K562 (cell line): ENCODE data around the gene MMD2. TPM values are rescaled to one million over a fixed set of nuclear protein-coding genes. Genes with fewer than 3 reads are reported as not detected.

Experiments used
- ATAC-seq: fragments of 200-7000 bp; cut with Tn5 transposase; 3 replicates; pipeline ENCODE4 v1.9.1; 2020; ENCODE audit warnings: moderate library complexity
- BruUV-seq: library from RNA; stranded (reverse); fragments of 400-500 nt; replicated peaks from 2 replicates; lab custom pipeline; 2021; lab: Mats Ljungman, UMichigan
- CTCF ChIA-PET: fragments of 300-600 bp; formaldehyde crosslinking; extraction: SDS; loops from one replicate; lab custom pipeline; 2021; ENCODE audit warnings: low intra/inter-chr PET ratio; lab: Yijun Ruan, JAX
- POLR2A ChIA-PET: fragments of 300-600, 350-650 bp; sonication (Branson Sonifier 250); formaldehyde crosslinking; extraction: SDS; loops from one replicate; lab custom pipeline; 2021; ENCODE audit warnings: antibody characterized with exemption, inconsistent platforms; lab: Yijun Ruan, JAX
- DNase-seq, 4 experiments: peaks; one replicate each; pipeline versions ENCODE4 v3.0.0 to v3.0.0-alpha.2; 2011 to 2018; ENCODE audit warnings: low spot score in 3 of 4, mixed read lengths in 3 of 4; ENCODE audit errors: extremely low read depth in 1 of 4
- FAIRE-seq: peaks from 2 replicates; lab custom pipeline; 2011; peaks lifted over from hg19 to GRCh38; lab: Jason Lieb, UNC
- H2AFZ ChIP-seq: 2 replicates; pipeline ENCODE4 v1.6.0; 2011; ENCODE audit warnings: low read depth, low read length, control low read depth, inconsistent platforms
- H3K27ac ChIP-seq: fragments of 200-600 bp; 3 replicates; pipeline ENCODE4 v1.8.0; 2011; ENCODE audit warnings: low read depth, mild to moderate bottlenecking, control low read depth, inconsistent platforms, low read length, moderate library complexity, mixed read lengths; ENCODE audit errors: extremely low read depth
- H3K27me3 ChIP-seq, 2 experiments: fragments of 300-600 bp in 1 of 2; 2 replicates in 1 of 2; 3 replicates in 1 of 2; pipeline versions ENCODE4 v1.6.0 to v1.8.0; 2011; ENCODE audit warnings: inconsistent platforms in 2 of 2, low read length in 2 of 2, mild to moderate bottlenecking in 1 of 2, mixed read lengths in 1 of 2, moderate library complexity in 1 of 2; ENCODE audit not compliant: control insufficient read depth in 2 of 2, insufficient read depth in 2 of 2
- H3K36me3 ChIP-seq: fragments of 300-600 bp; 3 replicates; pipeline ENCODE4 v1.8.0; 2011; ENCODE audit warnings: mild to moderate bottlenecking, low read length, inconsistent platforms; ENCODE audit not compliant: control insufficient read depth, insufficient read depth
- H3K4me1 ChIP-seq, 2 experiments: fragments of 200-600 bp in 1 of 2; replicated peaks in 1 of 2; 2 replicates in 1 of 2; 3 replicates in 1 of 2; pipeline versions ENCODE4 v1.5.1 to v1.8.0; 2011; ENCODE audit warnings: inconsistent platforms in 2 of 2, low read length in 2 of 2, mild to moderate bottlenecking in 1 of 2, mixed read lengths in 1 of 2, moderate library complexity in 1 of 2; ENCODE audit not compliant: control insufficient read depth in 2 of 2, insufficient read depth in 2 of 2
- H3K4me2 ChIP-seq: 2 replicates; pipeline ENCODE4 v1.6.1; 2011; ENCODE audit warnings: low read length, control low read depth, inconsistent platforms, mixed read lengths; ENCODE audit not compliant: insufficient read depth
- H3K4me3 ChIP-seq: fragments of 200-600 bp; sonication (generic), shearing (Covaris generic); 2 replicates; pipeline ENCODE4 v1.5.1; 2016; ENCODE audit warnings: control low read depth, inconsistent platforms
- H3K79me2 ChIP-seq: fragments of 200-600 bp; 3 replicates; pipeline ENCODE4 v1.8.0; 2011; ENCODE audit warnings: low read length, inconsistent platforms; ENCODE audit not compliant: control insufficient read depth, insufficient read depth
- H3K9ac ChIP-seq, 2 experiments: 2 replicates each; pipeline versions ENCODE4 v1.6.0 to v1.6.1; 2011; ENCODE audit warnings: low read depth in 2 of 2, low read length in 2 of 2, control low read depth in 1 of 2, inconsistent platforms in 1 of 2, mild to moderate bottlenecking in 1 of 2, mixed read lengths in 1 of 2; ENCODE audit not compliant: insufficient read depth in 1 of 2
- H3K9me1 ChIP-seq: one replicate; pipeline ENCODE4 v1.6.0; 2011; ENCODE audit warnings: inconsistent platforms, mild to moderate bottlenecking, low read length, moderate library complexity; ENCODE audit not compliant: control insufficient read depth, insufficient read depth
- H3K9me3 ChIP-seq: replicated peaks from 2 replicates; pipeline ENCODE4 v1.5.1; 2011; ENCODE audit warnings: low read depth, low read length, inconsistent platforms; ENCODE audit not compliant: control insufficient read depth, insufficient read depth
- H4K20me1 ChIP-seq: replicated peaks from 2 replicates; pipeline ENCODE4 v1.6.1; 2011; ENCODE audit warnings: low read length, inconsistent platforms, mixed read lengths; ENCODE audit not compliant: control insufficient read depth, insufficient read depth
- CBFA2T2 ChIP-seq: fragments of 450-650 bp; conservative IDR thresholded peaks from 2 replicates; pipeline ENCODE4 v1.6.1; 2017; ENCODE audit warnings: mild to moderate bottlenecking
- CSDE1 ChIP-seq, 2 experiments: fragments of 450-650 bp; IDR thresholded peaks; 2 replicates each; pipeline ENCODE4 v1.6.1; 2016; ENCODE audit warnings: mild to moderate bottlenecking in 1 of 2
- EGR1 ChIP-seq: fragments of 450-650 bp; conservative IDR thresholded peaks from 2 replicates; pipeline ENCODE4 v1.6.1; 2017; ENCODE audit warnings: mild to moderate bottlenecking
- LEF1 ChIP-seq: fragments of 450-650 bp; IDR thresholded peaks from 2 replicates; pipeline ENCODE4 v1.6.1; 2016; ENCODE audit warnings: mild to moderate bottlenecking
- MED1 ChIP-seq: sonication (generic); formaldehyde crosslinking; IDR thresholded peaks from 2 replicates; pipeline ENCODE4 v1.8.1; 2023; ENCODE audit warnings: missing genetic modification reagents, borderline replicate concordance
- NFXL1 ChIP-seq: fragments of 450-650 bp; formaldehyde crosslinking; IDR thresholded peaks from 2 replicates; pipeline ENCODE4 v1.4.0; 2021; ENCODE audit warnings: mild to moderate bottlenecking
- RAD21 ChIP-seq, 2 experiments: fragments of 250-450 bp in 1 of 2; fragments of 450-650 bp in 1 of 2; sonication (Bioruptor Pico) in 1 of 2; formaldehyde crosslinking in 1 of 2; IDR thresholded peaks in 1 of 2; conservative IDR thresholded peaks in 1 of 2; 2 replicates each; pipeline versions ENCODE4 v1.4.0 to v1.8.0; 2020 to 2022; ENCODE audit warnings: mild to moderate bottlenecking in 2 of 2, moderate library complexity in 1 of 2
- ZNF197 ChIP-seq: fragments of 200-800 bp; sonication (Bioruptor generic); IDR thresholded peaks from 2 replicates; pipeline ENCODE4 v1.6.1; 2016; ENCODE audit warnings: low read depth, missing genetic modification characterization, missing compliant biosample characterization
- ZNF445 ChIP-seq: fragments of 250-450 bp; sonication (Bioruptor Pico); IDR thresholded peaks from 2 replicates; pipeline ENCODE4 v1.4.0; 2020; ENCODE audit warnings: low read depth, mild to moderate bottlenecking, moderate library complexity
- ZNF699 ChIP-seq: fragments of 250-450 bp; sonication (Bioruptor Pico); IDR thresholded peaks from 2 replicates; pipeline ENCODE4 v1.8.0; 2021; ENCODE audit warnings: mild to moderate bottlenecking, moderate library complexity; ENCODE audit not compliant: insufficient replicate concordance
- WGBS: fragments of 100-300 bp; shearing (Covaris generic); methylation state at CpG from one replicate; pipeline ENCODE4 v1.1.6; 2016; ENCODE audit warnings: low coverage, mixed read lengths; ENCODE audit not compliant: insufficient coverage; ENCODE audit errors: missing lambda C conversion rate; 5-methylcytosine and 5-hydroxymethylcytosine counted together
- in situ Hi-C: fragments of 300-500 bp; cut with MboI; formaldehyde crosslinking; loops from 4 replicates; pipeline ENCODE4 v1.15.0; 2018; ENCODE audit warnings: inconsistent platforms, mixed read lengths
- intact Hi-C: fragments of 100-400 bp; cut with micrococcal nuclease; formaldehyde crosslinking; loops from 2 replicates; pipeline ENCODE4 v1.14.2; 2022
- polyA plus RNA-seq, 8 experiments: library from polyadenylated mRNA; depleted of rRNA in 4 of 8; stranded (reverse) in 5 of 8; unstranded in 3 of 8; fragments of >200 nt; fragmentation: Nextera tagmentation in 2 of 8; fragmentation: Illumina TruSeq in 1 of 8; extraction: Ambion mirVana in 2 of 8; extraction: Trizol in 1 of 8; gene quantifications; 2 replicates each; pipeline versions ENCODE4 v1.2.1 to v1.2.3, GENCODE V29; 2011 to 2014; ENCODE audit warnings: inconsistent platforms in 1 of 8, missing spikeins in 1 of 8
- total RNA-seq, 7 experiments: library from RNA; depleted of rRNA in 6 of 7; stranded (reverse); fragments of >200 nt in 6 of 7; fragmentation: Illumina TruSeq in 2 of 7; extraction: Trizol in 2 of 7; gene quantifications; 2 replicates each; pipeline versions ENCODE4 v1.2.1 to v1.2.3, GENCODE V29; 2011 to 2021; ENCODE audit warnings: low replicate concordance in 1 of 7
- TF ChIP-seq, protein P1 (sequence below): fragments of 450-650 bp; formaldehyde crosslinking; IDR thresholded peaks from 2 replicates; pipeline ENCODE4 v1.4.0; 2022; ENCODE audit warnings: mild to moderate bottlenecking, moderate library complexity
- TF ChIP-seq, protein P2 (sequence below), 2 experiments: fragments of 200-800 bp in 1 of 2; sonication (Bioruptor generic) in 1 of 2; sonication (generic) in 1 of 2; formaldehyde crosslinking in 1 of 2; IDR thresholded peaks in 1 of 2; conservative IDR thresholded peaks in 1 of 2; 2 replicates each; pipeline versions ENCODE4 v1.5.0 to v1.6.1; 2016 to 2020; ENCODE audit warnings: missing compliant biosample characterization in 1 of 2, missing genetic modification characterization in 1 of 2, missing genetic modification reagents in 1 of 2

Gene MMD2
- total and polyA plus RNA-seq, 9 of the 15 experiments (the other 6 are each of a cell fraction or from before 2014, with no cell fraction given), result not detected

DNA sequence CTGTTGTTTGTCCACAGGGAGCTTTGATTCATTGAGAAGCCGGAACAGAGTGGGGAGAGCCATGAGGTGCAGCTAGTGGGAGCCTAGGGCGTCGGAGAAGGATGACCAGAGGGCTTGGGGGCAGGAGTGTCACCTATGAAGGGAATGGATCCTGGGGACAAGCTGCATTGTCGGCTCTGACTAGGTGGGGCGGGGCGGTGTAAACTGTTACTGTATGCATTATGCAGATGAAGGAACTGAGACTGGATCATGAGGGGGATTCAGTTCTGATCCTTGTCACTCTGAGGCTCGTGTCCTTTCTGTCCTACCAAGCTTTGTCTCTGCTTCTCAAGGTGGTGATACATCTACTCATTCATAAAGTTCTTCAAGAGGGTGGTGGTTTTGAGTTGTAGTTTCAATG lies 39.9 kb upstream of the MMD2 start:
- no TSS peak for BruUV-seq
- H3K36me3 ChIP-seq, result peaks cover 58% of the 10 kb centered on the region; the same call in 2 of the 3 replicates
- in situ Hi-C loops, result no loop called here
- H3K79me2 ChIP-seq, result no peaks in the 10 kb centered on the region
- no peak overlapping the region for H3K4me2 ChIP-seq
- intact Hi-C loops, result no loop called here
- H4K20me1 ChIP-seq, result no peaks in the 10 kb centered on the region
- ChIA-PET CTCF (no interaction called here), POLR2A (interaction anchor here (1.4 kb wide), 1 partner anchor 10 kb away, joined by 5 read pairs; no protein-coding TSS in a partner anchor)
- H3K27me3 ChIP-seq, result no peaks in the 10 kb centered on the region
- H3K9ac ChIP-seq, result no peak overlapping the region
- no peak overlapping the region for H3K27ac ChIP-seq
- no peaks in the 10 kb centered on the region for H3K9me3 ChIP-seq
- no peaks in the 10 kb centered on the region for H3K9me1 ChIP-seq
- TF ChIP-seq ZNF699 (CRISPR knock-in tag) (no peak), RAD21 (CRISPR knock-in tag; conservative IDR thresholded peaks at IDR 0.05 in 1 of 2, IDR thresholded peaks at IDR 0.05 in 1 of 2) (no peak), LEF1 (no peak), ZNF197 (CRISPR knock-in tag) (no peak), ZNF445 (CRISPR knock-in tag) (no peak), MED1 (CRISPR knock-in tag) (no peak), NFXL1 (CRISPR knock-in tag) (no peak), CSDE1 (IDR thresholded peaks at IDR 0.05) (no peak), CBFA2T2 (no peak), EGR1 (no peak)
- TF ChIP-seq, protein P1, sequence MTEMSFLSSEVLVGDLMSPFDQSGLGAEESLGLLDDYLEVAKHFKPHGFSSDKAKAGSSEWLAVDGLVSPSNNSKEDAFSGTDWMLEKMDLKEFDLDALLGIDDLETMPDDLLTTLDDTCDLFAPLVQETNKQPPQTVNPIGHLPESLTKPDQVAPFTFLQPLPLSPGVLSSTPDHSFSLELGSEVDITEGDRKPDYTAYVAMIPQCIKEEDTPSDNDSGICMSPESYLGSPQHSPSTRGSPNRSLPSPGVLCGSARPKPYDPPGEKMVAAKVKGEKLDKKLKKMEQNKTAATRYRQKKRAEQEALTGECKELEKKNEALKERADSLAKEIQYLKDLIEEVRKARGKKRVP (CRISPR knock-in tag), result no peak
- TF ChIP-seq, protein P2, sequence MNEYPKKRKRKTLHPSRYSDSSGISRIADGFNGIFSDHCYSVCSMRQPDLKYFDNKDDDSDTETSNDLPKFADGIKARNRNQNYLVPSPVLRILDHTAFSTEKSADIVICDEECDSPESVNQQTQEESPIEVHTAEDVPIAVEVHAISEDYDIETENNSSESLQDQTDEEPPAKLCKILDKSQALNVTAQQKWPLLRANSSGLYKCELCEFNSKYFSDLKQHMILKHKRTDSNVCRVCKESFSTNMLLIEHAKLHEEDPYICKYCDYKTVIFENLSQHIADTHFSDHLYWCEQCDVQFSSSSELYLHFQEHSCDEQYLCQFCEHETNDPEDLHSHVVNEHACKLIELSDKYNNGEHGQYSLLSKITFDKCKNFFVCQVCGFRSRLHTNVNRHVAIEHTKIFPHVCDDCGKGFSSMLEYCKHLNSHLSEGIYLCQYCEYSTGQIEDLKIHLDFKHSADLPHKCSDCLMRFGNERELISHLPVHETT (CRISPR knock-in tag; conservative IDR thresholded peaks at IDR 0.05 in 1 of 2, IDR thresholded peaks at IDR 0.05 in 1 of 2), result no peak
- H3K4me3 ChIP-seq, result no peak overlapping the region
- no peak for ATAC-seq
- no peak overlapping the region for H2AFZ ChIP-seq
- no peaks in the 10 kb centered on the region for H3K4me1 ChIP-seq
- no peak for FAIRE-seq
- no peak for DNase-seq
- WGBS, result 85% methylated on average over 7 of the region's 7 CpGs
